Measurements from ENCODE around the gene CRYM.

The CRYM gene

DNA sequence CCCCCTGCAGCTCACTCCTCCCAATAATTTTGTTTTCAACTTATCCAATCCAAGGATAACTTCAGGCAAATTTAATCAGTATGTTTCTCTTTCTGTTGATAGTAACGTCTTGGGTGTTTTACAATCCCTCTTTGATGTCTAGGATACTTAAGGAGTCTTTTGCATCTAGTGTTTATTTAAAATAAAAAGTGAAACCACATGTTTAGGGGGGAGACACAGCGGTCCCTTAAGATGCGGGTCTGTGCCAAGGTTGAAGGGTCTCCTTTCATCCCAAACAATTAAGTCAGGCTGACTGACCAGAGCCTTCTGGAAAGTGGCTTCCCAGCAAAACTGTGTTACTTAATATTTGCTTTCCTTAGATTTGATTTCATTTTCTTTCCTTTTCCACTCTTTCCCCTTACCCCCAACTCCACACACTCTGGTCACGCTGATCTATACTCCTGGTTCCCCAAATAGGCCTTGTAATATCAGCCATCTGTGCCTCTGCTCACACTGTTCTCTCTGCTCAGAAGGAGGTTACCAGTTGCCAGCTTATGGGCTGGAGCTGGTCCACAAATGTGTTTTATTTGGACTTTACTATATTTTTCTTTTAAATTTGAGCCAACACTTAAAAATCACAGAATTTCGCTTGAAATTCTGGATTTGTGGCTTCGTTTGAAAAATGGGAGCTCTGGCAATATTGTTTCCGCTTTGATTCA, 33.4 kb downstream of the CRYM start:
- DNase-seq (ENCODE audit: low spot score), result no peak

GRCh38 chr16:21242756-21243155, 35.3 kb downstream of the CRYM start:
- no peak for DNase-seq (ENCODE audit: low spot score)

- DNase-seq (ENCODE audit: low spot score), result no peak
Measured at GRCh38 chr16:21239646-21240045, 38.4 kb downstream of the CRYM start.

GRCh38 chr16:21236831-21237230, 41.3 kb downstream of the CRYM start:
- no peak for DNase-seq (ENCODE audit: low spot score)

- no peak for DNase-seq (ENCODE audit: low spot score)
Measured at GRCh38 chr16:21235199-21235585, 42.9 kb downstream of the CRYM start.

- no peak for DNase-seq (ENCODE audit: low spot score)
Measured at GRCh38 chr16:21233521-21234150, 44.5 kb downstream of the CRYM start, which contains the start of gene ANKS4B. Gene ANKS4B, plus strand, starts transcription at chr16:21233699. Its CDS starts 39 bp downstream, at chr16:21233738.

DNA sequence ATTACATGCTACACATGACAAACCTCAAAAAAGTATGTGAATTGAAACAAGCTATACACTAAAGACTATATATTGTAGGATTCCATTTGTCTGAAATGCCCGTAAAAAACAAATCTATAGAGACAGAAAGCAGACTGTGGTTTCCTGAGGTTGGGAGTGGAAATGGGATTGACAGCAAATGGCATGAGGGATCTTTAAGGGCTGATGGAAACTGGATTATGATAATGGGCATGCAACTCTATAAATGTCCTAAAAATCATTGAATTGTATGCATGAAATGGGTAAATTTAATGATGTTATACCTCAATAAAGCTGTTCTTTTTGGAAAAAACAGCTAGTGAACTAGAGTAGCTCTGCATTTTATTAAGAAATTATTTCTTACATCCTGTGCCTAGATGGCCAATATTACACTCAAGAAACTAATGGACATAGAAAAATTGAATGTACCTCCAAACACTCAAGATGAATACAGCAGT, 45.0 kb downstream of the CRYM start:
- no peak for DNase-seq (ENCODE audit: low spot score)

DNA sequence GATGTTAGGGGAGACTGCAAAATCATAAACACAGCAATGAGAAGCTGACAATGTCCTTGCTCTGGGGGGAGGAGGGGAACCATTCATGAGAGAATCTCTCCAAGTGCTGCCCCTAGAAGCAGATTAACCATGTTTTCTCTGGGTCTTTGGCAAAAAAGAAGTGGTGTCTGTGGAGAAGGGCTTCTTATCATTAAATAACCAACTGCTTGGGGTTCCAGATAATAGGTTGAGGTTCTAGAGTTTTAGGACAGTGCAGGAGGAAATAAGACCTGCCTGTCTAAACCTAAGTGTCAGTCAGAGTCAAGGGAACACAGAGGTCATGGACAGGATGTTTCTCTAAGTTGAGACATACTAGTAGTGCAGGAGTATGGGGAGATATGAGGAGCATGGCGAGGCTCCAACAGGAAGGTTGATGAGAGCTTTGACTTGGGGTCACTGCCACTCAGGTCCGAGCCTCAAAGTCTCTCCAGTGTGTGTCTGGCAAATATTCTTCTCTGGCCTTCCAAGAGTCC, 49.7 kb downstream of the CRYM start:
- DNase-seq (ENCODE audit: low spot score), result no peak

- no peak for DNase-seq (ENCODE audit: low spot score)
Measured at GRCh38 chr16:21227866-21228265, 50.2 kb downstream of the CRYM start.

- no peak for DNase-seq (ENCODE audit: low spot score)
Measured at GRCh38 chr16:21226749-21227148, 51.3 kb downstream of the CRYM start.

GRCh38 chr16:21224800-21225199, 53.3 kb downstream of the CRYM start:
- no peak for DNase-seq (ENCODE audit: low spot score)

- no peak for DNase-seq (ENCODE audit: low spot score)
Measured at GRCh38 chr16:21223787-21224186, 54.3 kb downstream of the CRYM start.

- no peak for DNase-seq (ENCODE audit: low spot score)
Measured at GRCh38 chr16:21222495-21223337, 55.4 kb downstream of the CRYM start.

DNA sequence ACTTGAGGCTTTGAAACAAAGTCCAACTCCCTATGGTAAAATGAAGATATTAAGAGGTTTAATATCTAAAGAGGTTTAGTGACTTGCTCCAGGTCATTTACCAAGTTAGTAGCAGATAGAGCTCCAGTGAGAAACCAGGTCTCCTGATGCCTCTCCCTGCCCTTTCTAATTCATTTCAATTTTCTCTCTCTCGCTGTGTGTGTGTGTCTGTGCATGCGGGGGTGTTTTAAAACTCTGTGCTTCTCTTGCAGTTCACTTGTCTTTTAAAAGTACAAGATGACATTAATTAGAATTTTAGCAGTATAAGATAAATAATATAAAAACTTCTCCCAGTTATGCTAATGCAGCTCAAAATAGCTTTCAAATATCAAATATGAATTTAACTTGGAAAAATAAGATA, 58.5 kb downstream of the CRYM start:
- no peak for DNase-seq (ENCODE audit: low spot score)

DNA sequence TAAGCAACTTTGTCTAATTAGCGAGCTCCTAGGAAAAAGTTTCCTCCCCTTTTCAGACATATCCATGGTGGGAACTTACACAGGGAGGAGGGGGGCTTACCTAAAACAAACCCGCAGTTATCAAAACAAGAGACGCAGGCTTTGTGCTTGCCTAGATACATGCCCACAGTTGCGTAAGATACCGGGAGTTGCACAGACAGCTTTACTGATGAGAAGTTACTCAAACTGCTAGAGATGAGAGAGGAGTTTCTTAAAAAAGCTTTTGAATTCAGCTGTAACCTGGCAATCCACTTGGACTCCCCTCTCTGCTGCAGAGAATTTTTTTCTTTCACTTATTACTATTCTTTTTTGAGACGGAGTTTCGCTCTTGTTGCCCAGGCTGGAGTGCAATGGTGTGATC, 59.9 kb downstream of the CRYM start:
- DNase-seq (ENCODE audit: low spot score), result no peak

- no peak for DNase-seq (ENCODE audit: low spot score)
Measured at GRCh38 chr16:21217121-21217520, 61.0 kb downstream of the CRYM start.

DNA sequence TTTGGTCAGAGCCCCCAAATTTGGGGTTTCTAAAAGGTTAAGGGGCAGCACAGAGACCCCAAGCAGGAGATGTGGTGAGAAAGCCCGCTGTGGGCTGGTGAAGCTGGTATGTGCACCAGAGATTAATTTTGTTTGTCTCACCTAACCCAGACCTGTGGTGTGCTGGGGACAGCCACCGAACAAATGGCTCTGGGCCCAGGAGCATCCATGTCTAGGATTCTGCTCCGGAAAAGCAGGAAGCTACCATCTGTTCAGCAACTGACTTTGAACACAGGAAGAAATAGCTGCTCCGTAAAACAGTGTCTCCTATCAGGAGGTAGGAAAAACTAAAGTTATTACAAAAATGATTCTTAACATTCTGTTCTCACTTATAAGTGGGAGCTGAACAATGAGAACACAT, 64.0 kb downstream of the CRYM start:
- DNase-seq (ENCODE audit: low spot score), result no peak

- DNase-seq (ENCODE audit: low spot score), result no peak
Measured at GRCh38 chr16:21211486-21211885, 66.6 kb downstream of the CRYM start, which contains the start of gene ZP2. Gene ZP2, minus strand, starts transcription at chr16:21211574. Its CDS starts 27 bp downstream, at chr16:21211547.
